ENCODE results near the gene MEGF10.
"Not testable (repeated sequence)": the region's sequence is repeated elsewhere in the genome, so short reads cannot be mapped to it uniquely, and the experiment has no call there.

Gene MEGF10

DNA sequence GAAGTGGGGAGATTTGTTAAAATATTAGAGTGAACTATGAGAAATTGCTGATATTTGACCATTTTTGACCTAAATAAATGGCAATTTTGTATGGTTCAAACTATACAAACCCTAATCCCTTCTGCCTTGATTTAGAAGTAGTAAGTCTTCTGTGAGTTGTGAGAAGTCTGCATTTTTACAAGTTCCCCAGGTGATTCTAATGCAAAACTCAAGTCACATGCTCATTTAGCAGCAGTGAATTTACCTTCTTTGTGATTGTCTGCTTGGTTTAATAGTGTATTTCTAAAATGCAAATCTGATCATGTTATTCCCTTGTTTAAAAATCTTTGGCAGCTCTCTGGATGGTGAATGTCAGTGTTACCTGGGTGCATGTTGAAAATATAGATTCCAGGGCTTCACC lies 2.8 kb downstream of the MEGF10 start:
- Histone ChIP-seq H3K4me3 (no peak overlapping the region), H3K27ac (no peak overlapping the region)
- no peak for DNase-seq (ENCODE audit: low spot score)
- TF ChIP-seq, protein P1, sequence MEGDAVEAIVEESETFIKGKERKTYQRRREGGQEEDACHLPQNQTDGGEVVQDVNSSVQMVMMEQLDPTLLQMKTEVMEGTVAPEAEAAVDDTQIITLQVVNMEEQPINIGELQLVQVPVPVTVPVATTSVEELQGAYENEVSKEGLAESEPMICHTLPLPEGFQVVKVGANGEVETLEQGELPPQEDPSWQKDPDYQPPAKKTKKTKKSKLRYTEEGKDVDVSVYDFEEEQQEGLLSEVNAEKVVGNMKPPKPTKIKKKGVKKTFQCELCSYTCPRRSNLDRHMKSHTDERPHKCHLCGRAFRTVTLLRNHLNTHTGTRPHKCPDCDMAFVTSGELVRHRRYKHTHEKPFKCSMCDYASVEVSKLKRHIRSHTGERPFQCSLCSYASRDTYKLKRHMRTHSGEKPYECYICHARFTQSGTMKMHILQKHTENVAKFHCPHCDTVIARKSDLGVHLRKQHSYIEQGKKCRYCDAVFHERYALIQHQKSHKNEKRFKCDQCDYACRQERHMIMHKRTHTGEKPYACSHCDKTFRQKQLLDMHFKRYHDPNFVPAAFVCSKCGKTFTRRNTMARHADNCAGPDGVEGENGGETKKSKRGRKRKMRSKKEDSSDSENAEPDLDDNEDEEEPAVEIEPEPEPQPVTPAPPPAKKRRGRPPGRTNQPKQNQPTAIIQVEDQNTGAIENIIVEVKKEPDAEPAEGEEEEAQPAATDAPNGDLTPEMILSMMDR (IDR thresholded peaks at IDR 0.05) = no peak

DNA sequence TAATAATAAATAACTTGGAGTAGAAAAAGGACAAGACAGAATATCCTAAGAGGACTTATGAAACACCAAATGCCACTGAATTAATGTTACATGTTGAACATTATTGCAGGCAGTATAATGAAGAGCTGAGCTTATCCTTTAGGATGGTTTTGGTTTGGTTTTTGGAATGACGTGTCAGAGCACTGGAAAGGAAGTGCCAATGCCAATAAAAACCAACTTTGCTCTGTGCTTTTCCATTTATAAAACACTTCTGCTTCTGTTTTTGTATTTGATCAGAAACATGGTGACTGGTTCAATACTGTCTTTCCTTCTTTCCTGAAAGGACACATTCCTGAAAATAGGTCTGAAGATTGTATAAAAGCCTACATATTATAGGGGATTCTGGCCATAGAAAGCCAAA lies 4.2 kb downstream of the MEGF10 start:
- DNase-seq (ENCODE audit: low spot score) = no peak
- Histone ChIP-seq H3K27ac (no peak overlapping the region), H3K4me3 (no peak overlapping the region)
- TF ChIP-seq, protein P1 (IDR thresholded peaks at IDR 0.05) = no peak

DNA sequence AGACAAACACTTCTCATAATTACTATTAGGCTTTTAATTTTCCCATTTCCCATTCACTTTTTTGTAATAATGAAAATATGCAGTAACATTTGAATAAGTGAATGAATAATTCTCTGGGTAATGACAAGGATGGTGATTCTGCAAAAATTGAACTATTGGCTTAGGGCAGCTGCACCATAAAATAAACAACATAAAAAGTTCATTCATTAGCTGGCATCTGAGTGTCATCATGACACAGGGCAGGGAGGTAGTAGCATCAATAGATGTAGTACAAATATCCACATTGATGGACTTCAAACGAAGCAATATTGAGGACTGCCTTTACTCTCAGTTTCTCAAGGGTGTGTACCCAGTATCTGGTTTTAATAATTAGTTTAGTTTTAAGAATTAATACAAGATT lies 4.9 kb downstream of the MEGF10 start:
- TF ChIP-seq, protein P1 (IDR thresholded peaks at IDR 0.05) = no peak
- no peak for DNase-seq (ENCODE audit: low spot score)
- Histone ChIP-seq H3K4me3 (no peak overlapping the region), H3K27ac (no peak overlapping the region)

DNA sequence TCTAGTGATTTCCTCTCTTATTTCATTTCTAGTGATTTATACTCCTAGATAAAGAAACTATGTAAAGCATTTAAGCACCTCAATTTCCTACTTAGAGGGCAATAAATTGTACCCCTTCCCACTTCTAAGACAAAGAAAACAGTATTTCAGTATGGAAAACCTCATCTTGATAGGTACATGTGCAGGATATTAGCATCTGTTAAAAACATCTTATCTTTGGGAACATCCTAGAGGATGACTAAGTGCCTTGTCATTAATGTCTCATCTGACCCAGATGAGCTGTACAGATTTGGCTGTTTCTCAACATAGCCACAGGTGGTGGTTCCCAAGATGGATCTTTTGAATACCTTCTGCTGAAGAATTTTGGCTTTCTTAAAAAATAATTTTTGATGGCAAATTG lies 5.7 kb downstream of the MEGF10 start:
- H3K4me3 ChIP-seq = no peak overlapping the region
- TF ChIP-seq, protein P1 (IDR thresholded peaks at IDR 0.05) = no peak
- no peak for DNase-seq (ENCODE audit: low spot score)
- H3K27ac ChIP-seq = no peak overlapping the region

DNA sequence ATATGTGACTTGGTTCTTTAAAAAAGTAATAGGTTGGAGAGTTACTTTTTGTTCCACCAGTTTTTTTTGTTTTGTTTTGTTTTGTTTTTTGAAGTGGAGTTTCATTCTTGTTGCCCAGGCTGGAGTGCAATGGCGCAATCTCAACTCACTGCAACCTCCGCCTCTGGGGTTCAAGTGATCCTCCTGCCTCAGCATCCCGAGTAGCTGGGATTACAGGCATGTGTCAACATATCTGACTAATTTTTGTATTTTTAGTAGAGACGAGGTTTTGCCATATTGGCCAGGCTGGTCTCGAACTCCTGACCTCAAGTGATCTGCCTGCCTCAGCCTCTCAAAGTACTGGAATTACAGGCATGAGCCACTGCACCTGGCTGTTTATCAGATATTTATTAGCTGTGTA lies 6.3 kb downstream of the MEGF10 start:
- not testable (repeated sequence) for H3K27ac ChIP-seq; H3K4me3 ChIP-seq; DNase-seq (ENCODE audit: low spot score)

DNA sequence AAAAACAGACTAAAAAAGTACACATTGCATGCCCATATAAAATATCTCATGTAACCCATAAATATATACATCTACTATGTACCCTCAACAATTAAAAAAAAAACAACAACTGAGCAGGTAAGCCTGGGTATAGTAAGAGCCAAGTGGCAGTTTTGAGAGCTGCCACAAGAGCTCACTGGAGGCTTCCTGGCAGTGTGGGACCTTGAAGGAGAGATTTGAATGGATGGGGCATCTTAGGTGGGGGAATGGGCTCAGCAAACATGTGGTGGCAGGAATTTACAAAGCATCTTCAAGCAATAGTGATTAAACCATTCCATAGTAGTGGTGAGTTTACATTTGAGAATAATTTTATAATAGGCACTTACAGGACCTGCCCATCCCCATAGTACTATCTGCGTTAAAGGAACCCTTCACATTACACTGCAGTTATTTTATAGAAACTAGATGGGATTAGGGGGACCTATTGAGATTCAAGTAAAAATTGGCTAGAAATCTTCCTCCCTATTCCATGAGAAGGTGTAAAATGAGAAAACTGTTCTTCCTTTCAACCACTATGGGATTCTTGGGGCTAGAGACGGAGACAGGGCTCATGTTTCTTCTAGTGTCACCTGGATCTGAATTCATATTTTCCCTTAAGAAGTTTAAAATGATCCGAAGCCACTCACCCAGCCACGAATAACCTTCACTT lies 6.9 kb downstream of the MEGF10 start:
- TF ChIP-seq, protein P1 (IDR thresholded peaks at IDR 0.05) = no peak
- Histone ChIP-seq H3K27ac (no peak overlapping the region), H3K4me3 (no peak overlapping the region)
- DNase-seq (ENCODE audit: low spot score) = no peak

DNA sequence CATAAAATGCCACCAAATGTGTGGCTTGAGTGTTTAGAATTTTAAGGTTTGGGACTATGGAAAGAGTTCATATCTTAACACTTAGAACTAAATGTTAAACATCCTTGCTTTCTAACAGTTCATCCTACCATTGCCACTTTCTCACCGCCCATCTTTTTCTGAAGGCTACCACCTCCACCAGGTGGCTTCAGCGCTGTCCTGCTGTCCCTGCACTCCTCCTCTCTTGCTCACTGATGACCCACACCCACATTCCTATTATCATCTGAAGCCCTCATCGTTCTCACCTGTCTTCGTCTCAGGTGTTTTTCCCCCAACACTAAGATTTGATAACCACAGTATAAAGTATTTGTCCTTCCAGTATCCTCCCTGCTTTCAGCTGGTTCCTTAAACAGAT lies 7.4 kb downstream of the MEGF10 start:
- Histone ChIP-seq H3K4me3 (no peak overlapping the region), H3K27ac (no peak overlapping the region)
- no peak for DNase-seq (ENCODE audit: low spot score)
- TF ChIP-seq, protein P1 (IDR thresholded peaks at IDR 0.05) = no peak
